NCI-H1105 (cell line): ENCODE measurements around the gene DMKN.

Source experiments
- DNase-seq: peaks from one replicate; lab custom pipeline; 2025; lab: John Stamatoyannopoulos, UW

Gene DMKN

GRCh38 chr19:35549174-35549788 lies 35.8 kb upstream of the DMKN start:
- peak; percentile 77 for DNase-seq

GRCh38 chr19:35546532-35546931 lies 33.1 kb upstream of the DMKN start:
- no peak for DNase-seq

DNA sequence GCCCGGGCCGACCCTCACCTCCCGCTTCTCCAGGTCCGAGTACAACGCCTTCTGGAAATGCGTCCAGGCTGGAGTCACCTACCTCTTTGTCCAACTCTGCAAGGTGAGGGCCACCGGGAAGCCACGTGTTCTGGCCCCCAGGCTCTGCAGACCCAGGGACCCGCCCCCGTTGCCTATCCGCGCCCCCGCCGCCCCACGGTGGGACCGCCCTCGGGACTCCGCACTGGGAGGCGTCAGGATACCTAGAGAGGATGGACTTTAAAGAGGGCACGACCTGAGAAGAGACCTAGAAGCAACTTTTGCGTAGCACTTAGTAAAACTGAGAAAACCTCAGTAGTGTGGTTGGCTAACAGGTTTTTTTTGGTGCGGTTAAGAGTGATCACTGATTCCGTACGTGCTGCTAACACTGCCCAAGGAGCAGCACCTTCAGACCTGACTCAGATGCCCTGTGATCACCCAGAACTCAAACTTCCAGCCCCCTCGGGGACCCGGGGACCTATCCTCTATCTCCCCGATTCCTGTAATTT lies 32.5 kb upstream of the DMKN start:
- DNase-seq: peak; percentile 38

DNA sequence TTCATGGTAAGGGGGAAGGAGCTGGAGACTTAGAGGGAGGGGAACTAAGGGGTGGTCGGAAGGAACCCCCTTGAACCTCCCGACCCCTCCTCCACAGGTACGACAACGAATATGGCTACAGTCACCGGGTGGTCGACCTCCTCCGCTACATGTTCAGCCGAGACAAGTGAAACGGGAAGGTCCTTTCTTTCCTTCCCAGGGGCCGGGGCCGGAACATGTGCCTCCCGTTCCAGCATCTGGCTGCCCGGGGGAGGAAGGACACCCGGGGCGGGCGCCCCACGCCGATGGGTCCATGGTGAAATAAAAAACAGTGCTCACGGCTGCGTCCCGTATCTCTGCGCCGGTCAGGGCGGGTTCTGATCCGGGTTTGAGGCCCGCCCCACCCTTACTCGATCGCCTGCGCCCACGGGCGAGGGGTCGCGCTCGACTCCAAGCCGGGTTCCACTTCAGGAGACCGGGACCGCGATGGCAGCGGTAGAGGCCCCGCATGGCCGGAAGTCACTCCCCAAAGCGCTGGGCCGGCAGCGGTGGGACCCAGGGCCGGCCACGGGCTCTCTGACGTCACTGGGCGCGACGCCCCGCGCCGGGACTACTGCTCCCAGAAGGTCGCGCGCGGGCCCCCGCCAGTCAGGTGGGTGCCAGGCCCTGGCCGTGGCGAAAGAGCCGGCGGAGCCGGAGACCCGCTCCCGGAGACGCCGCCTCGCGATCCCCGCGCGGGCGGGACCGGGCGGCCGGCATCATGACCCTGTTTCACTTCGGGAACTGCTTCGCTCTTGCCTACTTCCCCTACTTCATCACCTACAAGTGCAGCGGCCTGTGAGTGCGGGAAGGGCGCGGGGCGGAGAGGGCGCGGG lies 31.8 kb upstream of the DMKN start, which contains the start of gene TMEM147:
Gene TMEM147 (plus strand): TSS at position 626 of the 854 bp plus-strand sequence. CDS start 114 bp downstream, at position 740.
- peak; percentile 75 for DNase-seq

GRCh38 chr19:35544110-35544802 lies 30.8 kb upstream of the DMKN start:
- no peak for DNase-seq

DNA sequence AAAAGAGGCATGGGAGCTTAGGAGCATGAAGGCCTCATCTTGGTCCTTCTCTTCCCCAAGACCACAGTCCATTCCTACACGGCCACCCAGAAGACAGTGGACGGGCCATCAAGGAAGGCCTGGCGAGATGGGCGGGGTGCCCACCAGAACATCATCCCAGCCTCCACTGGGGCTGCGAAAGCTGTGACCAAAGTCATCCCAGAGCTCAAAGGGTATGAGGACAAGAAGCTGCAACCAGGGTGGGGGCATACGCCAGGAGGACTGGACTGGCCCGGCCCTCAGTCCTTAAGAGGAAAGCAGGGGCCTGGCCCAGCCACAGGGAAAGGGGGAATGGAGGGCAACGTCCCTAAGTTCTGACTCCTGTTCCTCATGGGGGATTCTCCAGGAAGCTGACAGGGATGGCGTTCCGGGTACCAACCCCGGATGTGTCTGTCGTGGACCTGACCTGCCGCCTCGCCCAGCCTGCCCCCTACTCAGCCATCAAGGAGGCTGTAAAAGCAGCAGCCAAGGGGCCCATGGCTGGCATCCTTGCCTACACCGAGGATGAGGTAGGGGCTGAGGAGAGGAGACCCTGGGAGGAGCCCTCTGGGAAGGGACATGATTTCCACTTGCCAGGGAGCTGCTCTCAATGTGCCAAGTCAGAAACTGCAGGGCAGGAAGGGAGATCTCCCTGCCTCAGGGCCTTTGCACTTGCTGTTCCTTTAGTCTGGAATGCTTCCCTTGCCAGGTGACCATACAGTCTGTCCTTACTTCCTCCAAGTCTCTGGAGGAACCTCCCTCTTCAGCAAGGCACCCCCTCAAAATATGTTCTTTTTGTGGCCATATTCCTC lies 30.0 kb upstream of the DMKN start:
- no peak for DNase-seq

GRCh38 chr19:35542209-35542608 lies 28.8 kb upstream of the DMKN start:
- DNase-seq: no peak

DNA sequence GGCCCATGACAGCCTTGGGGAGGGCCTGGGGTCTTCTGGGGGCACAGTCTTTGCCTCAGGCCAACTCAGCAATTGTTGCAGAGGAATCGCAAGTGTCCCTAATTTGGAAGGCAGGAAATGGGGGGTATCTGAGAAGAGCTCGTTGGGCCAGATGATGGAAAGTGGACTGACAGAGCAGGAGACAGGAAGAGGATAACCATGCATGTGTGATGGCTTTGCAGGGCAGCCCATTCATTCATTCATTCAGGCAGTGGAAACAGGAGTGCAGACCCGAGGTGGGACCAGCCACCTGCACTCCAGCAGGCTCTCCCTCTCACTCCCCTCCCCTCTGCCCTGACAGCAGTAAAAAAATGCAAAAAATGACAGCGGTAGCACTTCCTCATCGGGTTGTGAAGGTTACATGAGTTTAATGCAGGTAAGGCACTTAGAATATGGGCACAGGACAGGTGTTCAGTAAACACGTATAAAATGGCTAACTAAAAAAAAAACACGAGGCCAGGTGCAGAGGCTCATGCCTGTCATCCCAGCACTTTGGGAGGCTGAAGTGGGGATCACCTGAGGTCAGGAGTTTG lies 27.0 kb upstream of the DMKN start:
- DNase-seq: no peak

DNA sequence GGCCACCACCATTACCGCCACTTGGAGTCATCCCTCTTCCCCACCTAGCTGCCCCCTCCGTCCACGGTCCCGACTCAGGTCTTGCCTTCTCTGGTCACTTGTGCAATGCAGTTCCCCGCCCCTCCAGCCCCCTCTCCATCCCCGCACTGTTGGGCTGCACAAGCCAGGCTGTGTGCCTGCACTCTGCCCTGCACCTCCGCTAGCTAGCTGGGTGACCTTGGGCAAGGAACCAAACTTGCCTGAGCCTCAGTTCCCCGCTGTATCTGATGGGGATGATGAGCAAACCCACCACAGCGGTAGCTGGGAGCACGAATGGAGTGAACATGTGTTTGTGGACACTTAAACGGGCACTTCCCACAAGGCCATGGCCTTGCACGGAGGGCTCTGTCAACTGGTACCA lies 26.4 kb upstream of the DMKN start:
- DNase-seq: no peak

- no peak for DNase-seq
Observed at GRCh38 chr19:35539314-35539713, 25.9 kb upstream of the DMKN start.

GRCh38 chr19:35534803-35535480 lies 21.5 kb upstream of the DMKN start:
- no peak for DNase-seq

DNA sequence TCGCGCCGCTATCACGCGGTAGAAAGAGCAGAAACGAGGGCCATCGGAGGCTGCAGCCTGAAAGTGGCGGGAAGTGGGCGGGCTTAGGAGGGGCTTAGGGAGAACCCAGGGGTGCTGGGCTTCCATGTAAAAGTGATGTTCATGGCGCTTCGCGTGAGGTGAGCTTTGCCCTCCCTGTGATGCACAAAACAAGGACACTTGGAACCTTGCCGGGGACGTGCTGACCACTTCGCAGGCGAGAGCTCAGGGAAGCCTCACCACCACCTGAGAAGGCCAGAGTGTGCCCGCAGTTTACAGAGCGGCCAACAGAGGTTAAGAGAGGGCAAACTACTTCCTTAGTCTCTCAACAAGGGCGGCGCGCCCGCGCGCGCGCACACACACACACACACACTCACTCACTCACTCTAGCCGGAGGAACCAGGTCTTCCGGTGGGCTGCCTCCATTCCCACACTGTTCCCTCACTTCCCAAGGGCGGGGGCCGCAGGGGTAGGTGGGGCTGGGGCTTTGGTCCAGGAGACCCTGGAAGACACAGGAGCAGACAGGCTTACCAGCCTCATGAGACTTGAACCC lies 20.5 kb upstream of the DMKN start:
- no peak for DNase-seq

- DNase-seq: no peak
Observed at GRCh38 chr19:35533201-35533821, 19.9 kb upstream of the DMKN start, which contains the start of gene GAPDHS. GAPDHS (plus strand) TSS chr19:35533456; CDS start chr19:35533528, 72 bp downstream.

DNA sequence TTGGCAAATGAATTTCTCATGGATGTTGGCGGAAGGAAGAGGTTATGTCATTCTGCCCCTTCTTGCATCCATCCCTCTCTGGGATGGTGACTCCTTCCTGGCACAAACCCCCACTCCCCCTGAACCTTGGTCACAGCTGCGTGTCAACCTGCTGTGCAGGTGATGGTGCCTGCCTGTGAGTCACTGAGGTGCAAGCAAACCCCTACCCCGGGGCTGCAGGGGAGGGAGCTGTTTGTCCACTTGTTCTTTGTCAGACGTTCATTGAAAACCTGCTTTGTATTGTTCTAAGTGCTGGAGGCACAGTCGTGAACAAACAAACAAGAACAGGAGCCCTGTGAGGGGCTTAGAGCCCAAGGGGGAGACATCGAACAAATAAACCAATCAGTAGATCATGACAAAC lies 17.8 kb upstream of the DMKN start:
- no peak for DNase-seq

DNA sequence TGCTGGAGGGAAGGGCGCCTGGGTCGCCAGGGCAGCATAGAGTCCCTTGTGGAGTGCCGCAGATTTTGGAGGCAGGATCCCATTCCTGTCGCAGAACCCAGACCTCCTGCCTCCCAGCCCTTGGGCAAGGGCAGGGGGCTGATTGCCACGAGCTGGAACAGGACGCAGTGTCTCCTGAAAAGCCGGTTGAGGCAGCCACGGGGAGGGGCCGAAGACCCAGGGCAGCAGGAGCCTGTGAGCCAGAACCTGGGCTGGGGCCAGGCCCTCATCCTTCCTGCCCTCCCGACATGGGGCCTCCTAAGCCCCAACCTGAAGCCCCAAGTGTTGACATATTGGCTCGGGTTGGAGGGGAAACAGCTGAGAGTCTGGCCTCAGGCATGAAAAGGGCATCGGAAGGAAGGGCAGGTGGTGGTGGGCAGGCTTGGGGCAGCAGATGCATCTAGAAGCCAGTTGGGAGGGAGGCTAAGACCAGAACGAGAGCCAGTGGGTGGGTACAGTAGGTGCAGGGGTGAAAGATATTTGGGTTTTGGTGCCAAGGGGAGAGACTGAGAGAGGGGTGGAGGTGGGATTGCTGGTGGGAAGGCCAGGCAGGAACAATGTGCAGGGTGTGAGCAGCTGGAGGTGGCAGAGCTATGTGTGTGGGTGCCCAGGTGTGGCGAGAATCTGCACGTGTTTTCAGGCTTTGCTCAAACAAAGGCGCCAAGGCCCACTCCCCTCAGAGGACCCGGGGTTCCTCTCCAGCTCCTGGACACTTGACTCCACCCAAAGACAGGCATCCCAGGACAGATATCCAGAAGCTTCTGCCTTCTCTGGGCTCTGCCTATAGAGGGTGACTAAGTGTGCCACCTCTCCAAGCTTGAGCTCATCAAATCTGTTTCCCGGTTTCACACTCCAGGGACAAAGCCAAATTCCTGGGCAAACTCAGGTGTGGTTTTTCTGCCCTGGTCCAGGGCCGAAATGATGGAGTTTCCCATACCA lies 16.1 kb upstream of the DMKN start:
- DNase-seq: no peak

- no peak for DNase-seq
Observed at GRCh38 chr19:35528218-35529038, 15.0 kb upstream of the DMKN start, which contains the start of gene SBSN. SBSN (minus strand) TSS chr19:35528311; CDS start chr19:35528281, 30 bp downstream.

DNA sequence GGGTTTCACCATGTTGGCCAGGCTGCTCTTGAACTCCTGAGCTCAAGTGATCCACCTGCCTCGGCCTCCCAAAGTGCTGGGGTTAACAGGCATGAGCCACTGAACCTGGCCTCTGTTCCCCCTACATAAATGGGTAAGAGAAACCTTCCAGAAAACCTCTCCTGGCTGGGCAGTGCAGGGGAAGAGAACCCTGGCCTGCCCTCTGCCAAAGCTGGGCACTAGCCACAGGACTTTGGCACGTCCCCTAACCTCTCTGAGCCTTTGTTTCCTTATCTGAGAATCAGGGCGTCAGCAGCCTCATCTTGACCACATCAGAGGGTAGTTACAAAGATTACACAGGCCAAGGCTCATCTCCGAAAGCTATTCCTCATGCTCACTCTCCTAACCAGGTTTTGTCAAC lies 12.4 kb upstream of the DMKN start:
- no peak for DNase-seq
